HG03571 (cell line): Measurements from ENCODE around the gene TTC9C.
"Not testable (repeated sequence)": the region's sequence is repeated elsewhere in the genome, so short reads cannot be mapped to it uniquely, and the experiment has no call there.

Source experiments
- ATAC-seq: cut with Tn5 transposase; IDR thresholded peaks from one replicate; pipeline ENCODE4 v1.9.1; 2021; ENCODE audit not compliant: unreplicated experiment

TTC9C gene

DNA sequence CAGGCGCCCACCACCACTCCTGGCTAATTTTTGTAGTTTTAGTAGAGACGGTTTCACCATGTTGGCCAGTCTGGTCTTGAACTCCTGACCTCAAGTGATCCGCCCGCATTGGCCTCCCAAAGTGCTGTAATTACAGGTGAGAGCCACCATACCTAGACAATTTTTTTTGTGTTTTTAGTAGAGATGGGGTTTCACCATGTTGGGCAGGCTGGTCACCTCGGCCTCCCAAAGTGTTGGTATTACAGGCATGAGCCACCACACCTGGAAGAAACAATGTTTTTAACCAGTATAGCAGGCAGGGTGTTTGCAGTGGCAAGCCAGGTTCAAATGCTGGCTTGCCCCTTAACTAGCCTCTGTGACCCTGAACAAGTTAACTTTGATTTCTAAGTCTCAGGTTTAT, 21.6 kb downstream of the TTC9C start:
- ATAC-seq = not testable (repeated sequence)

DNA sequence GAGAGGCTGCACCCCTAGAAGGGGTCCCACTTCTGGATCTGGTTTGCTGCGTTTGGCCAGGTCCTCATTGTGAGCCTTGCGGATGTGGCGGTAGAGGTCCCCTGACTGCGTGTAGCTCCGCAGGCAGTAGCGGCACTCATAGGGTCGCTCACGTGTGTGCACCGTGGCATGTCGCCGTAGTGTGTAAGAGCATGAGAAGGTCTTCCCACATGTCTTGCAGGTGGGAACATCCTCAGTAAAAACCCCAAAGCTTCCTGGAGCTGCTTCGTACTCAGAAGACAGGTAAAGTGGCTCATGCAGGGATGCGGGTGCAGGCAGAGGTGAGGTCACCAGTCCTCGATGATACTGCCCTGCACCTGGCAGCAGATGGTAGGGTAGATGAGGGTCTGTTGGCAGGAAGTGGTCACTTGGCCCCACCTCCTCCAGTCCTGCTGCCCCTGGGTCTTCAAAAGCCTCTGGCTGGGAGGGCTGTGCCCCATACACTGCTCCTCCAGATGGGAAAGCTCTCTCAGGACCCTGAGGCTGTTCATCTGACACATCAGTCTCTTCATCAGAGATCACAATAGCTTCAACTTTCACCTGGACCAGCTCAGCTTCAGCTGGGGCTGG, 24.0 kb downstream of the TTC9C start:
- ATAC-seq = no peak

DNA sequence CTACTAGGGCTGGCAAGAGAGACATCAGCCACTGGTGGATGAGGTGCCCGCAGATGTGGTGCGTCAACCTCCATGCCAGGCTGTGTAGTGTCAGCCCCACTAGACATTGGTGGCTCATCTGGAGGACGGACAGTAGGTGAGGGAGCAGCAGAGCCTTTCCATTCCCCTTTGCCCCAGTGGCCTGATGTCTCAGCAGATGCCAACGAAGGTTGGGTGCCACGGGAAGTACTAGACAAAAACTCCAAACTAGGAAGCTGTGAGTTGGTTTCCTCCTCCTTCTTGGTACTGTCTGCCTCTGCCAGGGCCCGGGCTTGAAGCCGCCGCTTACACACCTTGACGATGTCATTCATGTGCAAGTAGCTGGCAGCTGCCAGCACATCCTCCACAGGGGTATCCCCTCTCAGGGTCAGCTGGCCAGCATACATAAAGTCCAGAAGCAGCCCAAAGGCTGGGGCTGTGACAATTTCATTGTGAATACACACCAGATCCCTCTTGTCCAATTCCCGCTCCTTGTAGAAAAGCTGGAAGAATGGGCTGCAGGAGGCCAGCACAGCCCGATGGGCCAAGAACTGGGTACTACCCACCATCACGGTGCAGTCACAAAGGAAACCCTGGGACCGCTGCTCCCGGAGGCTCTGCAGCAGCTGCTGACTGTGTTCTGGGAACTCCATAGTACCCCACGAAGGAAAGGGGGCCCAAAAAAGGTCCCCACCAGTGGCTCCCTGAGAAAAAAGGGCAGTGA, 24.9 kb downstream of the TTC9C start:
- ATAC-seq = no peak

DNA sequence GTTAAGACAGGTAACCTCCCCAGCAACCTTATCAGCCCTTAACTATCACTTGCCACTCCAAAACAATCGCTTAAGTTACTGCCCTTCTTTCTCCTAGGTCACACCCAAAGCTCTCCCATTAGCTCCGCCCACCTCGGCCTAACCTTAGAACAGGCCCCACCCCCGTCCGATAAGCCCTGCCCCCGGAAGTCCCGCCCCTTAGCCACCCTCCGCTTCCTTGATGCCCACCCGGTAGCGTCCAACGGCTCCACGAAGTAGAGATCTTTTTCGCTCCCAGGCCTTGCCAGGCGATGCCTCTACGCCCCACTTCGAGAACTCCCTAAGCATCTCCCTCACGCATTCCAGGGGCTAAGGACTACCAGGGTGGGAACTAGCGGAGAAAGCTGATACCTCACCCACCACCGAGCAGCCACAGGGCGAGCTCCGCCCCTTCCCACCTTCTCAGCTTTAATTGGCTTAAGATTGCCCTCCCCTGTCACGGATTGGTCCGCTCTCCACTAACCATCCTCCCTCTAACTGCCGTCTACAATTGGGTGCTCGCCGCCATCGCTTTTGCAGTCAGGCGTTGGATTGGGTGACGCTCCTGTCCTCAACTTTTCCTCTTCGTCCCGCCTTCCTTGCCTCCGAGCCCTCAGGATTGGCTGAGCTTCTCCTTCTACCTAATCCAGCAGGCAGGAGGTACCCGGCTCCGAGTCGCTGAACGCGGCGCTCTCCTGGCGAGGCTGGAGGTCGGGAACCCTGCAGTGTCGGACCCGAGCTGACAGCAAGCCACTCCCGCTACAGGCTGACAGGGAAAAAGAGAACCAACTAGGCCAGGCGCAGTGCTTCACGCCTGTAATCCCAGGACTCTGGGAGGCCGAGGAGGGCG, 25.7 kb downstream of the TTC9C start, which contains the start of gene ZBTB3:
Gene ZBTB3 (minus strand): TSS at position 425 of the 868 bp plus-strand sequence. CDS start 496 bp downstream, outside the sequence.
- ATAC-seq = peak; percentile 91

DNA sequence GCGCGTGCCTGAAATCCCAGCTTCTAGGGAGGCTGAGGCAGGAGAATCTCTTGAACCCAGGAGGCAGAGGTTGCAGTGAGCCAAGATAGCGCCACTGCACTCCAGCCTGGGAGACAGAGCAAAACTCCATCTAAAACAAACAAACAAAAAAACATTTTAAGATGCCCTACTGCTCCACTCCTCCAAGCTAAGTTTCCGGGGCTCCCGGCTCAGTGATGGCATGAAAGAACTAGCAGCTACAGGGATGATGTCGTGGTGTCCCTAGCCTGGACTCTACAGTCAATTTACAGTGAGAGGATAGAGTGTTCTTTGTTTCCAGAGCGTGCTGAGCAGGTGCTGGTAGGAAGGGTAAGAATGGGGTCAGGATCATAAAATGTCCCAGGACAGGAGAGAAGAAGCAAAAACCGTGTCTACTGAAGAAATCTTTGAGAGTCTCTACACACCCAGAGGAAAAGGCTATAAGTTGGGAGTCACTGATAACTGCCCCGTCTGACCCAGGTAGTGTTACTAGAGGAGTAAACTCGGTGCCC, 26.9 kb downstream of the TTC9C start:
- no peak for ATAC-seq

DNA sequence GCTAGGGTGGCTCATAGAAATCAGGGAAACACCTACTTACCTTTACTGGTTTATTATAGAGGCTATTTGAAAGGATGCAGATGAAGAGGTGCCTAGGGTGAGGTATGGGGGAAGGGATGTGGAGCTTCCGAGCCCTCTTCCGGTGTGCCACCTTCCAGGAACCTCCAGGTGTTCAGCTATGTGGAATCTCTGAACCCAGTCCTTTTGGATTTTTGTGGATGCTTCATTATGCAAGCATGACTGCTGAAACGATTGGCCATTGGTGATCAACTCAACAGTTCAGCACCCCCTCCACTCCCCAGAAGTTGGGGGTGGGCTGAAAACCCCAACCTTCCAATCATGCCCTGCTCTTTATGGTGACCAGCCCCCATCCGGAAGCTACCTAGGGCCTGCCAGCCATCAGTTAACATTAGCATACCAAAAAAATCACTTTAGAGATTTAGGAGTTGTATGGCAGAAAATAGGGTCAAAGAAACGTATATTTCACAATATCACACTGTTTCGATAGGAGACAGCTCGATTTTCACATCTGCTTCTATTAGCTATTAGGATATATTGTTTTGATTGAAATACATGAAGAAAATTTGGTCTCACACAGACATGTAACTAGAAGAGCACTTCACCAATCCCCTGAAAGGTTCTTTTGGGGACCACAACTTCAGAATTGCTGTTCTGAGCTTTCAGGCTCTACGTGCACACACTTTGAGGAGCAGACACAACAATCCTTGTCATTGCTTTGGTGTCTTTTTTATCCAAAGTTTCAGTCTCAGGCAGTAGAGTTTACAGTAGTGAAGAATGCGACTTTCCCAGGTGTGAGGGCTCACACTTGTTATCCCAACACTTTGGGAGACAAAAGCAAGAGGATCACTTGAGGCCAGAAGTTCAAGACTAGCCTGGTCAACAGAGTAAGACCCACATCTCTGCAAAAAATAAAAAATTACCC, 29.8 kb downstream of the TTC9C start:
- no peak for ATAC-seq

DNA sequence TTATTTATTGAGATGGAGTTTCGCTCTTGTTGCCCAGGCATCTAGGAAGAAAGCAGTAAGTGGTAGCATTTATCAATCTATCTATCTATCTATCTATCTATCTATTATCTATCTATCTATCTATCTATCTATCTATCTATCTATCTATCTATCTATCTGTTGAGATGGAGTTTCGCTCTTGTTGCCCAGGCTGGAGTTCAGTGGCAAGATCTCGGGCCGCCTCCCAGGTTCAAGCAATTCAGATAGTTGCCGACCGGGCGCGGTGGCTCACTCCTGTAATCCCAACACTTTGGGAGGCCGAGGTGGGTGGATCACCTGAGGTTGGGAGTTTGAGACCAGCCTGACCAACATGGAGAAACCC, 32.6 kb downstream of the TTC9C start:
- ATAC-seq = not testable (repeated sequence)

DNA sequence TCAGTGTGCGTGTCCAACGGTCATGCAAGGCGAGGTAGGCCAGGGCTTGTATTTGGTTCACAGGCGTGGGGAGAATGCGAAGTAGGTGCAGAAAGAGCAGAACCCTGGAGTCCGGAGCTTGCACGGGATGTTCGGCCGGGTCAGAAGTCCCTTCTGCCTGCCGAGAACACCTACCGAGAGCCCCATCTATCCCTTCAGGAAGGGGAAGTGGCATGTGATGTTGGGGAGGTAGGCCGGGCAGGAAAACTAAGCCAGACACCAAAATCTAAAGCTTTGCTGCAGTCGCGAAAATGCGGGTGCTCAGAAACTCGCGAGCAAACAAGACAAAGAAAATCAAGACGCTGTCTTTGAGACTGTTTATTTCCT, 42.5 kb downstream of the TTC9C start:
- ATAC-seq = peak; percentile 10

DNA sequence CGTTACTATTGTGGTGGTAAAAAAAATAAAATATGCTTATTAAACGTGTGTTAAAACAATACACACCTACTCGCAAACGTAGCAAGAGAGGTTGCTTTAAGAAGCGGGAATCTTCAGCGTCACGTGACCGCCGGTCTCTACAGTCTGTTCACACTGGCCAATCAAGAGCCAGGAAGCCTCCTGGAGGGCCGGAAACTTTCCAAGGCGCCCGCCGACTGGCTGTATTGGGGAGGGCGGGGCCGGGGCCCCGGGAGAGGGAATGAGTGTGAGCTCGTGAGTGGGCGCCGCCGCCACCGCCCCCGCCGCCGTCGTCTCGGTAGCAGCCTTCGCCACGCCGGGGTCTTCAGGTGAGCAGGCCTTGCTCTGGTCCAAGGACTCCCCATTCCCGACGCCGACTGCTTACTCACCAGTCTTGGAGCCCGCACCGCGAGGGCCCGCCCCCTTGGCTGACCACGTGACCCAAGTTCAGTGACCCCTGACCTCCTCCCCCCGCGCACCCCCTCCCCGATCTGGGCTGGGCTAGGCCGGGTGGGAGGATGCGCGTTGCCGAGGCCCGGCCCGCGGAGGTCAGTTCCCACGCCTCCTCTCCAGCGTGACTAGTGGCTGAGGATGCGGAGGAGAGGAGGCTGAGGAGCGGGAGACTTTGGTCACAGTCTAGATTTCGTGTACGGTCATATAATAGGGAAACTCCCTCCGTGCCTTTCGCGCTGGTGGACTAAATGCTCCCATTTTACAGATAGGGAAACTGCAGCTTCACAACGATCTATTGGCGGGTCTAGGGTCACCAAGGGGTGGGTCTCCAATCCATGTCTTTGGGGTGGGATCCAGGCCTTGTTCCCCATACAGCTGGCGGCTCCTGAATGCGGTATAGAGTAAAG, 43.1 kb downstream of the TTC9C start, which contains the start of gene TAF6L:
Gene TAF6L (plus strand): TSS at position 253 of the 878 bp plus-strand sequence. CDS start 4,388 bp downstream, outside the sequence.
- peak; percentile 62 for ATAC-seq

DNA sequence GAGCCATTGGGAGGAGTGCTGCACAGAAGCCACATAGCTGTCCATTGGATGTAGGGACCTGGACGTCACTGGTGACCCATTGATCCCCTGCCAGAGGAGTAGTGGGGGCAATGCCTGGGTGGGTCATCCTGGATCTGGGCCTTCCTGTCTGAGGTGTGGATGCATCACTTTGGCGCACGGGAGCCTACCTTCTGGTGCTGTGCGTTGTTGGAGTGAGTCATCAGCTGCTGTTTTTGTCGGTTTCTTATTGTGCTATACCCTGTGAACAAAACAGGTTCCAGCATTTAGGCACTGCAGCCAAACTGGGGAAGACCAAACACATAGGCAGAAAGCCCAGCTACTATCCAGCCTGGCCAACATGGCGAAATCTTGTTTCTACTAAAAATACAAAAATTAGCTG, 46.1 kb downstream of the TTC9C start:
- no peak for ATAC-seq

DNA sequence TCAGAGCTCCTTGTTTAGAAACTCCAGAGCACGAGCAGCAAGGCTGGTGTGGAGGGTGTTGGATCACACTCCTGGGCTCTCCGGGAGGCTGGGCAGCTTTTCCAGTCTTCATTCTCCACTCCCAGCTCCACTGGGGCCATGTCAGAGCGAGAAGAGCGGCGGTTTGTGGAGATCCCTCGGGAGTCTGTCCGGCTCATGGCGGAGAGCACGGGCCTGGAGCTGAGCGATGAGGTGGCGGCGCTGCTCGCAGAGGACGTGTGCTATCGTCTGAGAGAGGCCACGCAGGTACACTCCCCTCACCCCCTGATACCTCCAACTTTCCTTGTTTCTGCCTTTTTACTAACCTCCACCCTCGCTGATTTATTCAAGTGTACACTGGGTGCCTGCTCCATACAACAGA, 47.4 kb downstream of the TTC9C start:
- no peak for ATAC-seq

DNA sequence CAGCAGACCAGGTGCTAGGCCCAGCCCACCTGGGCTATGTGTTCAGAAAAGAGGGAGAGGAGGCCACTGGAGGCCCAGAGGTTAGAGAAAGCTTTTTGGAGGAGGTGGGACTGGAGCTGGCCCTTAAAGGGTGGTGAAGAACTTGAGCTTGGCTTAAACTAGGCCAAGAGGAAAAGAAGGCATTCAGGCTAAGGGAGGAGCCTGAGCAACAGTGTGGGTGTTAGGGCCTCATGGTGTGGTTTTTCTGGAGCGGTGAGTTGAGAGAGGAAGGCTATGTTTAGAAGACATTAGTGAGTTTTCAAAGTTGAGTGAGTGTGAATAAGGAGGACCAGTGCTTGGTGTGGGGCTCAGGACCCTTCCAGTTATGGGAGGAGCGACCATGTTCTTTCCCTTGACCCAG, 49.1 kb downstream of the TTC9C start:
- no peak for ATAC-seq

DNA sequence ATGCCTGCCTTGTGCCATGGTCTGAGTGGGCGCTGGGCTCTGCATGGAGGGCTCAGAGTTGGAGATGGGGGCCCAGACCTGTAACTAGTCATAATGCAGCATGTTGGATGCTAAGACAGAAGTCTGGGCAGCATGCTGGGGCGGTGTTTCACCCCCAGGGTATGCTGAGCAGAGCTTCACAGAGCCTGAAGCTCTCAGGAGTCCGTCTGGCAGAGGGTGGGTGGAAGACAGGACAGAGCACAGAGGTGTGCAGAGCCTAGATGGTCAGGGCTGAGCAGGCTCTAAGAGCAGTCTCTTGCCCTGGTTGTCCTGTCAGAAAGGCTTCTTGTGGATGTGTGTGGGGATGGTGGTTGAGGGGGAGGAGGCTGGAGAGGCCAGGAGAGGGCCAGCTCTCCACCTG, 50.2 kb downstream of the TTC9C start:
- no peak for ATAC-seq

DNA sequence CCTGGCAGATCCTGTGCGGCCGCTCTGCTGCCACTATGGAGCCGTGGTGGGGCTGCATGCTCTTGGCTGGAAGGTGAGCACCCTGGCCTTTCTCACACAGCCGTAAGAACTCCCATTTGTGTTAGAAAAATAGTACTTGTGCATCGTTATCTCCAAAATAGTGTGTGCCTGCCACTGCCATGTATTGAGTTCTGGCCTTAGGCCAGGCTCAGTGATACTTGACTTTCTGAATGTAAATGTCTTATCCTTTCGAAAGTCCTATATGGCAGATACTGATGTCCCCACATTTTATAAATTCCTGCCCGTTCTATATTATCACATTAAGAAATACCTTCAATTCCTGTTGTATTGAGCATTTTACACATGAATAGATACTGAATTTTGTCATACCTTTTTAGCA, 54.5 kb downstream of the TTC9C start:
- no peak for ATAC-seq

DNA sequence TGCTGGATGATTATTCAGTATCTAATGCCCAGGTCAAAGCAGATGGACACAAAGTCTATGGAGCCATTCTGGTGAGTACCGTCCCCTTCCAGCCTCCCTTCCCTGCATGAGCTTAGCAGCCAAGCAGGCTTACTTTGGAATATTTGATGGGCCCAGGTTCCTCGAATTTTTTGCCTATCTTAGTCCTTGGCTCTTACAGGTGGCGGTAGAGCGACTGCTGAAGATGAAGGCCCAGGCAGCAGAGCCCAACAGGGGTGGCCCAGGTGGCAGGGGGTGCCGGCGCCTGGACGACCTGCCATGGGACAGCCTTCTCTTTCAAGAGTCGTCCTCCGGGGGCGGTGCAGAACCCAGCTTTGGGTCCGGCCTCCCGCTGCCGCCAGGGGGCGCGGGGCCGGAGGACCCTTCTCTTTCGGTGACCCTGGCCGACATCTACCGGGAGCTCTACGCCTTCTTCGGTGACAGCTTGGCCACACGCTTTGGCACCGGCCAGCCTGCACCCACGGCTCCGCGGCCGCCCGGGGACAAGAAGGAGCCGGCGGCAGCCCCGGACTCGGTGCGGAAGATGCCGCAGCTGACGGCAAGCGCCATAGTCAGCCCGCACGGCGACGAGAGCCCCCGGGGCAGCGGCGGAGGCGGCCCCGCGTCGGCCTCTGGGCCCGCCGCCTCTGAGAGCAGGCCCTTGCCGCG, 58.2 kb downstream of the TTC9C start:
- peak; percentile 59 for ATAC-seq

DNA sequence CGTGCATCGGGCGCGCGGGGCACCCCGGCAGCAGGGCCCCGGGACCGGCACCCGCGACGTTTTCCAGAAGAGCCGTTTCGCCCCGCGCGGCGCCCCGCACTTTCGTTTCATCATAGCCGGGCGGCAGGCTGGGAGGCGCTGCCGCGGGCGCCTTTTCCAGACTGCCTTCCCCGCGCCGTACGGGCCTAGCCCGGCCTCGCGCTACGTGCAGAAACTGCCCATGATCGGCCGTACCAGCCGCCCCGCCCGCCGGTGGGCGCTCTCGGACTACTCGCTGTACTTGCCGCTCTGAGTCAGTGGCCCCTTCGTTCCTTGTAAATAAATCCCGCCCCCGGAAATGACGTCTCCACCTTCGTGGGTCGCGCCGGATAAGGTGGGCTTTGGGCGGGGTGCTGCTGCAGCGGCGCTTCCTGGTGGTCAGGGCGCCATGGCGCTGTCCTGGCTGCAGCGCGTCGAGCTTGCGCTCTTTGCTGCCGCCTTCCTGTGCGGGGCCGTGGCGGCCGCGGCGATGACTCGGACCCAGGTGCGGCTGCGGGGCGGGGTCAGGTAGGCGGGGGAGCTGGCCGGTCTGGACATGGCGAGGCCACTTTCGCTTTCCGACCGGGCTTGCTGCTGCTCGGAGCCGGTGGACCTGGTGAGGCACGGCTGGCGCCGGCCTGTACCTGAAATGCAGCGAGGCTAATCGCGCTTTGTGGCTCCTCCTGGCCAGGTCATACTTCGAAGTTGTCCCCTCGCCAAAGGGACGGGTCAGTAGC, 58.9 kb downstream of the TTC9C start, which contains the start of gene TMEM179B:
Gene TMEM179B (plus strand): TSS at position 398 of the 755 bp plus-strand sequence. CDS start 30 bp downstream, at position 428.
- ATAC-seq = peak; percentile 50
